ENCODE results near the gene EFNA1.

GRCh38 chr1:155175927-155176371, 48.3 kb downstream of the EFNA1 start:
- TF ChIP-seq CTCF (conservative IDR thresholded peaks at IDR 0.05 in 1 of 2, IDR thresholded peaks at IDR 0.05 in 1 of 2; ENCODE audit: extremely low read depth in 1 of 2, insufficient read depth in 1 of 2, low read depth in 1 of 2, low read length in 2 of 2) (no peak), EZH2 (IDR thresholded peaks at IDR 0.05; ENCODE audit: borderline replicate concordance, low read length) (no peak)

All from mammary epithelial cell (primary cell).